GM23338 (cell line): Measurements from ENCODE around the gene CCDC117. TPM values are rescaled to one million over a fixed set of nuclear protein-coding genes. Genes with fewer than 3 reads are reported as not detected.

ENCODE experiments used
- ATAC-seq: fragments of 200-7000 bp; cut with Tn5 transposase; 3 replicates; pipeline ENCODE4 v1.9.1; 2020
- DNase-seq: peaks from one replicate; pipeline ENCODE4 v3.0.0-alpha.2; 2015; ENCODE audit warnings: low spot score
- H2AFZ ChIP-seq: fragments of 200-600 bp; sonication (generic); 2 replicates; pipeline ENCODE4 v1.8.0; 2016; ENCODE audit warnings: antibody characterized with exemption, mild to moderate bottlenecking, moderate library complexity
- H3F3A ChIP-seq: fragments of 200-600 bp; sonication (generic); replicated peaks from 2 replicates; pipeline ENCODE4 v1.8.0; 2017; ENCODE audit warnings: antibody characterized with exemption, mixed run types, low read depth
- H3K27ac ChIP-seq: fragments of 200-600 bp; sonication (generic); 2 replicates; pipeline ENCODE4 v1.6.1; 2016; ENCODE audit warnings: low read depth
- H3K27me3 ChIP-seq: fragments of 200-600 bp; sonication (generic); 2 replicates; pipeline ENCODE4 v1.8.0; 2016; ENCODE audit warnings: mild to moderate bottlenecking, mixed run types, moderate library complexity; ENCODE audit not compliant: insufficient read depth
- H3K36me3 ChIP-seq: fragments of 200-600 bp; sonication (generic); 2 replicates; pipeline ENCODE4 v1.8.0; 2016; ENCODE audit warnings: mild to moderate bottlenecking; ENCODE audit not compliant: insufficient read depth
- H3K4me1 ChIP-seq: fragments of 200-600 bp; sonication (generic); 2 replicates; pipeline ENCODE4 v1.8.0; 2016; ENCODE audit warnings: mild to moderate bottlenecking, moderate library complexity; ENCODE audit not compliant: insufficient read depth
- H3K4me2 ChIP-seq: fragments of 200-600 bp; sonication (generic); 2 replicates; pipeline ENCODE4 v1.7.1; 2017; ENCODE audit warnings: mixed run types
- H3K4me3 ChIP-seq: fragments of 200-600 bp; sonication (generic); 2 replicates; pipeline ENCODE4 v1.6.1; 2016; ENCODE audit warnings: mixed run types
- H3K79me2 ChIP-seq: fragments of 200-600 bp; sonication (generic); replicated peaks from 2 replicates; pipeline ENCODE4 v1.8.0; 2017; ENCODE audit warnings: mild to moderate bottlenecking; ENCODE audit not compliant: insufficient read depth
- H3K9me2 ChIP-seq: fragments of 200-600 bp; sonication (generic); 2 replicates; pipeline ENCODE4 v1.8.0; 2017; ENCODE audit not compliant: insufficient read depth
- H4K20me1 ChIP-seq: fragments of 200-600 bp; sonication (generic); replicated peaks from 2 replicates; pipeline ENCODE4 v1.8.0; 2017; ENCODE audit warnings: mild to moderate bottlenecking; ENCODE audit not compliant: insufficient read depth
- H3K27ac Mint-ChIP-seq: 2 replicates; pipeline ENCODE4 v1.8.0; 2020; ENCODE audit warnings: inconsistent platforms, mild to moderate bottlenecking, moderate library complexity, mixed read lengths
- H3K27me3 Mint-ChIP-seq: 3 replicates; pipeline ENCODE4 v1.8.0; 2022; ENCODE audit warnings: low read depth, mild to moderate bottlenecking, moderate library complexity, mixed read lengths, inconsistent platforms; ENCODE audit not compliant: insufficient read depth, poor library complexity
- H3K36me3 Mint-ChIP-seq: 3 replicates; pipeline ENCODE4 v1.8.0; 2021; ENCODE audit warnings: low read depth, mild to moderate bottlenecking, inconsistent platforms, moderate library complexity, mixed read lengths
- H3K4me1 Mint-ChIP-seq: 3 replicates; pipeline ENCODE4 v1.8.0; 2020; ENCODE audit warnings: mild to moderate bottlenecking, inconsistent platforms, mixed read lengths
- H3K4me3 Mint-ChIP-seq: 3 replicates; pipeline ENCODE4 v1.8.0; 2021; ENCODE audit warnings: moderate library complexity, mild to moderate bottlenecking, inconsistent platforms, mixed read lengths
- H3K9me3 Mint-ChIP-seq: 3 replicates; pipeline ENCODE4 v1.8.0; 2020; ENCODE audit warnings: moderate library complexity, mild to moderate bottlenecking, inconsistent platforms, mixed read lengths
- EZH2 ChIP-seq: fragments of 200-600 bp; sonication (generic); IDR thresholded peaks from one replicate; pipeline ENCODE4 v1.8.0; 2017; ENCODE audit warnings: antibody characterized with exemption, mild to moderate bottlenecking, low read depth; ENCODE audit not compliant: unreplicated experiment
- EZH2phosphoT487 ChIP-seq: fragments of 200-600 bp; sonication (generic); IDR thresholded peaks from one replicate; pipeline ENCODE4 v1.8.1; 2018; ENCODE audit warnings: antibody characterized with exemption; ENCODE audit not compliant: unreplicated experiment
- POLR2AphosphoS5 ChIP-seq: IDR thresholded peaks from 2 replicates; pipeline ENCODE4 v1.6.1; 2016; ENCODE audit warnings: antibody characterized with exemption, low read depth
- ZNF331 ChIP-seq: fragments of 250-450 bp; sonication (Bioruptor Pico); IDR thresholded peaks from 2 replicates; pipeline ENCODE4 v1.5.0; 2020; ENCODE audit warnings: low read depth, mild to moderate bottlenecking, moderate library complexity
- polyA plus RNA-seq: library from polyadenylated mRNA; unstranded; fragments of >200 nt; fragmentation: Nextera tagmentation; extraction: Ambion mirVana; gene quantifications from 2 replicates; pipeline ENCODE4 v1.2.1, GENCODE V29; 2016
- total RNA-seq: library from RNA; depleted of rRNA; stranded (reverse); fragments of >200 nt; shearing (Covaris generic); gene quantifications from 2 replicates; pipeline ENCODE4 v1.2.3, GENCODE V29; 2014
- TF ChIP-seq, protein P1 (sequence below): fragments of 250-450 bp; sonication (Bioruptor Pico); IDR thresholded peaks from 2 replicates; pipeline ENCODE4 v1.5.0; 2020; ENCODE audit warnings: mild to moderate bottlenecking, moderate library complexity
- TF ChIP-seq, protein P2 (sequence below), 2 experiments: fragments of 200-600 bp in 1 of 2; sonication (generic) in 1 of 2; conservative IDR thresholded peaks; 2 replicates each; pipeline versions ENCODE4 v1.5.1 to v1.6.1; 2016 to 2017; ENCODE audit warnings: antibody characterized with exemption in 2 of 2, low read depth in 2 of 2, mild to moderate bottlenecking in 2 of 2, moderate library complexity in 1 of 2

The CCDC117 gene
- total and polyA plus RNA-seq, 2 experiments from 2014 or later = 23.9 to 54.1 TPM

DNA sequence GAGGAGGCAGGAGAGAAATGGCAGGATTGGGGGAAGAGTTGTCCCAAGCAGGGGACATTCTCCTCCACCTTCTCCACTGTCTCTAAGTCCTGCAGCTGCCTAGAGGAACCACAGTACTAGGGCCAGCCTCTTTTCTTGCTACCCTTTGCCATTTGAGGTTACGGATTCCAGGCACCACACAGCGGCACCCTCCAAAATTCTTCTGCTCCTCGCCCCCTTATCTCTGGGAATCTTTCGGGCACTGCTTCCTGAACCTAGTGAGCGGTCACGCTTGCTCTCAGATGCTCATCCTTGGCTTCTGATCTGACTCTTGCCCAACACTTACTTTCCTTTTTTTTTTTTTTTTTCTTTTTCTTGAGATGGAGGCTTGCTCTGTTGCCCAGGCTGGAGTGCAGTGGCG, 54.4 kb downstream of the CCDC117 start (continued):
- TF ChIP-seq, protein P1, sequence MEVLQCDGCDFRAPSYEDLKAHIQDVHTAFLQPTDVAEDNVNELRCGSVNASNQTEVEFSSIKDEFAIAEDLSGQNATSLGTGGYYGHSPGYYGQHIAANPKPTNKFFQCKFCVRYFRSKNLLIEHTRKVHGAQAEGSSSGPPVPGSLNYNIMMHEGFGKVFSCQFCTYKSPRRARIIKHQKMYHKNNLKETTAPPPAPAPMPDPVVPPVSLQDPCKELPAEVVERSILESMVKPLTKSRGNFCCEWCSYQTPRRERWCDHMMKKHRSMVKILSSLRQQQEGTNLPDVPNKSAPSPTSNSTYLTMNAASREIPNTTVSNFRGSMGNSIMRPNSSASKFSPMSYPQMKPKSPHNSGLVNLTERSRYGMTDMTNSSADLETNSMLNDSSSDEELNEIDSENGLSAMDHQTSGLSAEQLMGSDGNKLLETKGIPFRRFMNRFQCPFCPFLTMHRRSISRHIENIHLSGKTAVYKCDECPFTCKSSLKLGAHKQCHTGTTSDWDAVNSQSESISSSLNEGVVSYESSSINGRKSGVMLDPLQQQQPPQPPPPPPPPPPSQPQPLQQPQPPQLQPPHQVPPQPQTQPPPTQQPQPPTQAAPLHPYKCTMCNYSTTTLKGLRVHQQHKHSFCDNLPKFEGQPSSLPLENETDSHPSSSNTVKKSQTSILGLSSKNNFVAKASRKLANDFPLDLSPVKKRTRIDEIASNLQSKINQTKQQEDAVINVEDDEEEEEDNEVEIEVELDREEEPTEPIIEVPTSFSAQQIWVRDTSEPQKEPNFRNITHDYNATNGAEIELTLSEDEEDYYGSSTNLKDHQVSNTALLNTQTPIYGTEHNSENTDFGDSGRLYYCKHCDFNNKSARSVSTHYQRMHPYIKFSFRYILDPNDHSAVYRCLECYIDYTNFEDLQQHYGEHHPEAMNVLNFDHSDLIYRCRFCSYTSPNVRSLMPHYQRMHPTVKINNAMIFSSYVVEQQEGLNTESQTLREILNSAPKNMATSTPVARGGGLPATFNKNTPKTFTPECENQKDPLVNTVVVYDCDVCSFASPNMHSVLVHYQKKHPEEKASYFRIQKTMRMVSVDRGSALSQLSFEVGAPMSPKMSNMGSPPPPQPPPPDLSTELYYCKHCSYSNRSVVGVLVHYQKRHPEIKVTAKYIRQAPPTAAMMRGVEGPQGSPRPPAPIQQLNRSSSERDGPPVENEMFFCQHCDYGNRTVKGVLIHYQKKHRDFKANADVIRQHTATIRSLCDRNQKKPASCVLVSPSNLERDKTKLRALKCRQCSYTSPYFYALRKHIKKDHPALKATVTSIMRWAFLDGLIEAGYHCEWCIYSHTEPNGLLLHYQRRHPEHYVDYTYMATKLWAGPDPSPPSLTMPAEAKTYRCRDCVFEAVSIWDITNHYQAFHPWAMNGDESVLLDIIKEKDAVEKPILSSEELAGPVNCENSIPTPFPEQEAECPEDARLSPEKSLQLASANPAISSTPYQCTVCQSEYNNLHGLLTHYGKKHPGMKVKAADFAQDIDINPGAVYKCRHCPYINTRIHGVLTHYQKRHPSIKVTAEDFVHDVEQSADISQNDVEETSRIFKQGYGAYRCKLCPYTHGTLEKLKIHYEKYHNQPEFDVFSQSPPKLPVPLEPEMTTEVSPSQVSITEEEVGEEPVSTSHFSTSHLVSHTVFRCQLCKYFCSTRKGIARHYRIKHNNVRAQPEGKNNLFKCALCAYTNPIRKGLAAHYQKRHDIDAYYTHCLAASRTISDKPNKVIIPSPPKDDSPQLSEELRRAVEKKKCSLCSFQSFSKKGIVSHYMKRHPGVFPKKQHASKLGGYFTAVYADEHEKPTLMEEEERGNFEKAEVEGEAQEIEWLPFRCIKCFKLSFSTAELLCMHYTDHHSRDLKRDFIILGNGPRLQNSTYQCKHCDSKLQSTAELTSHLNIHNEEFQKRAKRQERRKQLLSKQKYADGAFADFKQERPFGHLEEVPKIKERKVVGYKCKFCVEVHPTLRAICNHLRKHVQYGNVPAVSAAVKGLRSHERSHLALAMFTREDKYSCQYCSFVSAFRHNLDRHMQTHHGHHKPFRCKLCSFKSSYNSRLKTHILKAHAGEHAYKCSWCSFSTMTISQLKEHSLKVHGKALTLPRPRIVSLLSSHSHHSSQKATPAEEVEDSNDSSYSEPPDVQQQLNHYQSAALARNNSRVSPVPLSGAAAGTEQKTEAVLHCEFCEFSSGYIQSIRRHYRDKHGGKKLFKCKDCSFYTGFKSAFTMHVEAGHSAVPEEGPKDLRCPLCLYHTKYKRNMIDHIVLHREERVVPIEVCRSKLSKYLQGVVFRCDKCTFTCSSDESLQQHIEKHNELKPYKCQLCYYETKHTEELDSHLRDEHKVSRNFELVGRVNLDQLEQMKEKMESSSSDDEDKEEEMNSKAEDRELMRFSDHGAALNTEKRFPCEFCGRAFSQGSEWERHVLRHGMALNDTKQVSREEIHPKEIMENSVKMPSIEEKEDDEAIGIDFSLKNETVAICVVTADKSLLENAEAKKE (CRISPR knock-in tag) = no peak

DNA sequence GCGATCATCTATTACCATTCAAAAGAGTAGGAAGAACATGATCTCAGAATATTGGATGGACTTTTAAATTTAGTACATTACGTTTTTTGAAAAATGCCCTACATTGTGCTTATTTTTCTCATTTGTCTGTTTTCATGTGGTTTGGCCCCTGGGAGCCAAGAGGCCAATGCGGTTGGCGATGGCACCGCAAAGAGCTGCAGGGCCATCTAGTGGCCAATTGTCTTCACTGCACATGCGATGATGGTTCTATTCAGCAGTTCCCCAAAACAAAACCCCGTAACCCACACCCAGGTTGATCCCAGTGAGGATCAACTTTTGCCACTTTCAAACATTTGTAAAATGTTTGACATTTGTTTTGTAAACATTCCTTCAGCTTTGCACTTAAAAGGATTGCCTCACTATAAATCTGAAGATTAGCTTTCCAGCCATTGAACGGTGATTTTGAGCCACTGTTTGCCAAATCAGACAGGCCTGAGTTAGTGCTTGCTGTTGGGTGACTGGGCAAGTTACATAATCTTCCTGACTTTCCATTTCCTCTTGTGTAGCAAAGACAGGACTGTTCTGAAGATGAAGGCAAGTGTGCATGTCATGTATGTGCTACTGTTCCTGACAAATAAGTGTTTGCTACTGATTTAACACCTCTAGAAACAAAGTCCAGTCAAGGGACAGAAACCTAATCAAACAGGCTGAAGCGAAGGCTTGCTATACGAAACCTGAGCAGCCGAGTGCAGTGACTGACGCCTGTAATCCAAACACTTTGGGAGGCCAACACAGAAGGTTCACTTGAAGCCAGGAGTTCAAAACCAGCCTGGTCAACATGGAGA, 57.1 kb downstream of the CCDC117 start:
- DNase-seq = peak; percentile 91
- H3K79me2 ChIP-seq = no peaks in the 10 kb centered on the region
- H3K27ac ChIP-seq = peak overlapping the region; percentile 72; the same call in 1 of the 2 replicates
- H3F3A ChIP-seq = peaks cover 3% of the 10 kb centered on the region; the same call in 1 of the 2 replicates
- no peak overlapping the region for H2AFZ ChIP-seq
- Mint-ChIP-seq H3K9me3 (no peaks in the 10 kb centered on the region), H3K36me3 (no peaks in the 10 kb centered on the region; the same call in 2 of the 3 replicates), H3K4me3 (no peak overlapping the region), H3K4me1 (no peaks in the 10 kb centered on the region; the same call in 2 of the 3 replicates), H3K27ac (0 out of 2 replicates have a peak overlapping the region, but pooled peaks have one; percentile 44), H3K27me3 (peaks cover 8% of the 10 kb centered on the region)
- H3K27me3 ChIP-seq = no peaks in the 10 kb centered on the region
- H3K36me3 ChIP-seq = no peaks in the 10 kb centered on the region
- no peaks in the 10 kb centered on the region for H3K4me1 ChIP-seq
- H3K4me2 ChIP-seq = no peak overlapping the region
- peak; percentile 96 for ATAC-seq
- no peaks in the 10 kb centered on the region for H3K9me2 ChIP-seq
- no peaks in the 10 kb centered on the region for H4K20me1 ChIP-seq
- no peak overlapping the region for H3K4me3 ChIP-seq
- TF ChIP-seq POLR2AphosphoS5 (no peak), EZH2phosphoT487 (no peak), EZH2 (no peak), ZNF331 (CRISPR knock-in tag) (no peak)
- TF ChIP-seq, protein P2, sequence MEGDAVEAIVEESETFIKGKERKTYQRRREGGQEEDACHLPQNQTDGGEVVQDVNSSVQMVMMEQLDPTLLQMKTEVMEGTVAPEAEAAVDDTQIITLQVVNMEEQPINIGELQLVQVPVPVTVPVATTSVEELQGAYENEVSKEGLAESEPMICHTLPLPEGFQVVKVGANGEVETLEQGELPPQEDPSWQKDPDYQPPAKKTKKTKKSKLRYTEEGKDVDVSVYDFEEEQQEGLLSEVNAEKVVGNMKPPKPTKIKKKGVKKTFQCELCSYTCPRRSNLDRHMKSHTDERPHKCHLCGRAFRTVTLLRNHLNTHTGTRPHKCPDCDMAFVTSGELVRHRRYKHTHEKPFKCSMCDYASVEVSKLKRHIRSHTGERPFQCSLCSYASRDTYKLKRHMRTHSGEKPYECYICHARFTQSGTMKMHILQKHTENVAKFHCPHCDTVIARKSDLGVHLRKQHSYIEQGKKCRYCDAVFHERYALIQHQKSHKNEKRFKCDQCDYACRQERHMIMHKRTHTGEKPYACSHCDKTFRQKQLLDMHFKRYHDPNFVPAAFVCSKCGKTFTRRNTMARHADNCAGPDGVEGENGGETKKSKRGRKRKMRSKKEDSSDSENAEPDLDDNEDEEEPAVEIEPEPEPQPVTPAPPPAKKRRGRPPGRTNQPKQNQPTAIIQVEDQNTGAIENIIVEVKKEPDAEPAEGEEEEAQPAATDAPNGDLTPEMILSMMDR (conservative IDR thresholded peaks at IDR 0.05; ENCODE audit: low read depth in 2 of 2) = peak; percentile 95 to 99
